Large intestine (tissue), 12 donors: ENCODE data around the gene C3. TPM values are rescaled to one million over a fixed set of nuclear protein-coding genes. Genes with fewer than 3 reads are reported as not detected.
"Not testable (repeated sequence)": the region's sequence is repeated elsewhere in the genome, so short reads cannot be mapped to it uniquely, and the experiment has no call there.

Experiments used
- DNase-seq, 2 donors: peaks; one replicate each; pipeline versions ENCODE4 v3.0.0 to v3.0.0-alpha.2; 2013
- H3K27ac ChIP-seq: one replicate; pipeline ENCODE4 v1.5.1; 2013; ENCODE audit warnings: low read length
- H3K27me3 ChIP-seq: 2 replicates; pipeline ENCODE4 v1.6.1; 2013; ENCODE audit warnings: low read length; ENCODE audit not compliant: control insufficient read depth, insufficient read depth
- H3K36me3 ChIP-seq: 2 replicates; pipeline ENCODE4 v1.6.1; 2013; ENCODE audit warnings: low read length; ENCODE audit not compliant: control insufficient read depth, insufficient read depth
- H3K4me1 ChIP-seq: one replicate; pipeline ENCODE4 v1.6.1; 2013; ENCODE audit warnings: low read length; ENCODE audit not compliant: control insufficient read depth, insufficient read depth
- H3K4me3 ChIP-seq: one replicate; pipeline ENCODE4 v1.5.1; 2013; ENCODE audit warnings: low read length
- H3K9me3 ChIP-seq: one replicate; pipeline ENCODE4 v1.6.1; 2013; ENCODE audit warnings: mild to moderate bottlenecking, low read depth, low read length, moderate library complexity; ENCODE audit not compliant: control insufficient read depth
- WGBS: methylation state at CpG from one replicate; pipeline ENCODE4 v1.1.5; 2013; ENCODE audit warnings: low lambda C conversion rate; ENCODE audit not compliant: insufficient coverage; 5-methylcytosine and 5-hydroxymethylcytosine counted together
- long read RNA-seq, 11 donors: transcript quantifications; one replicate each; lab custom pipeline, GENCODE V29; 2026
- polyA plus RNA-seq: library from polyadenylated mRNA; unstranded; fragments of 120-200 nt; gene quantifications from one replicate; pipeline ENCODE4 v1.2.1, GENCODE V29; 2013

Gene C3
- polyA plus RNA-seq: 79.1 TPM
- long read RNA-seq, donor 1, full-length matches to known transcripts: 4 of 4 reads
- long read RNA-seq, donor 1, partial matches to known transcripts: 0 of 4 reads
- long read RNA-seq, donor 1, other reads (novel, unspliced or antisense): 0 of 4 reads
- long read RNA-seq, donor 2, full-length matches to known transcripts: 4 of 30 reads
- long read RNA-seq, donor 2, partial matches to known transcripts: 26 of 30 reads
- long read RNA-seq, donor 2, other reads (novel, unspliced or antisense): 0 of 30 reads
- long read RNA-seq, donor 3: 0 reads
- long read RNA-seq, donor 4: 0 reads
- long read RNA-seq, donor 5, full-length matches to known transcripts: 3 of 3 reads
- long read RNA-seq, donor 5, partial matches to known transcripts: 0 of 3 reads
- long read RNA-seq, donor 5, other reads (novel, unspliced or antisense): 0 of 3 reads
- long read RNA-seq, donor 6, full-length matches to known transcripts: 6 of 11 reads
- long read RNA-seq, donor 6, partial matches to known transcripts: 5 of 11 reads
- long read RNA-seq, donor 6, other reads (novel, unspliced or antisense): 0 of 11 reads
- long read RNA-seq, donor 7, partial matches to known transcripts: 0 of 2 reads
- long read RNA-seq, donor 7, other reads (novel, unspliced or antisense): 0 of 2 reads
- long read RNA-seq, donor 8, full-length matches to known transcripts: 5 of 13 reads
- long read RNA-seq, donor 8, partial matches to known transcripts: 8 of 13 reads
- long read RNA-seq, donor 8, other reads (novel, unspliced or antisense): 0 of 13 reads
- long read RNA-seq, donor 9, partial matches to known transcripts: 6 of 10 reads
- long read RNA-seq, donor 9, other reads (novel, unspliced or antisense): 0 of 10 reads
- long read RNA-seq, donor 10, full-length matches to known transcripts: 2 of 7 reads
- long read RNA-seq, donor 10, partial matches to known transcripts: 5 of 7 reads
- long read RNA-seq, donor 10, other reads (novel, unspliced or antisense): 0 of 7 reads
- long read RNA-seq, donor 11, full-length matches to known transcripts: 3 of 13 reads
- long read RNA-seq, donor 11, partial matches to known transcripts: 10 of 13 reads
- long read RNA-seq, donor 11, other reads (novel, unspliced or antisense): 0 of 13 reads

DNA sequence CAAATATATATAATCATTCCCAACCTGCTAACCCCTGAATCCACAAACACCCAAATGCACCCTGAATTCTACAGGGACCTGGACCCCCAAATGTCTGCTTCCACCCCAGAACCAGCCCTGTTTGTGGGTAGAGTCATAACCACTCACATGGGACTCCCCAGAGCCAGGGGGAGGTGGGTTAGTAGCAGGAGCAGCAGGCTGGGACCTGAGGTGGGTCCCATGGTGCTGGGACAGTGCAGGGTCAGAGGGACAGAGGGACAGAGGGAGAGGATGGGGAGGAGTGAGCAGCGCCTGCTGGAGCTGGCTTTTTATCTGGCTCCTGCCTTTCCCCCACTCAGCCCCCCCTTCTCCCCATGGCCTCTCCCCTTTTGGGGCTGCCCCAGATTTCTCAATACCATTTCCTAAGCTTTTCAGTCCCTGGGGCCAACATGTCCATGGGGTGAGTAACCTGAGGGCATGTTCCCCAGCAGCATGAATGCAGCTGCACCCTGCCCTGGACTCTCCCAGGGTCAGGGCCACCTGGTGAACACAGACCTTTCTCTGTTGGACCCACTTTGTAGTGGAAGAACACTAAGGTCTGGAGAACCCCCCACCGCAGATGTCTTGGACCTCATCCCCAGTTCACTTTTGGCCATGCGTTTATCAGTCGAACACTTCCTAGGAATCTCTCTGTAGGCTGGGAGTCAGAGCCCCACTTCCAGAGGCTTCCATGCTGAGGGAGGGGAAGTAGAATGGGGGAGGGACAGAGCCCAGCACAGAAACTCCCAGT, at the start of gene C3:
C3 (minus strand) TSS at position 282 of the 769 bp plus-strand sequence; CDS start at position 221, 61 bp downstream.
- Histone ChIP-seq H3K4me1 (peaks cover 37% of the 10 kb centered on the region), H3K27ac (peak within 1 kb of the TSS; percentile 36), H3K36me3 (no peaks in the 10 kb centered on the region), H3K27me3 (no peaks in the 10 kb centered on the region), H3K9me3 (no peaks in the 10 kb centered on the region), H3K4me3 (no peak within 1 kb of the TSS)
- peak; percentile 77 to 80 for DNase-seq
- no CpG with 5 or more reads among the region's 4 CpGs for WGBS

DNA sequence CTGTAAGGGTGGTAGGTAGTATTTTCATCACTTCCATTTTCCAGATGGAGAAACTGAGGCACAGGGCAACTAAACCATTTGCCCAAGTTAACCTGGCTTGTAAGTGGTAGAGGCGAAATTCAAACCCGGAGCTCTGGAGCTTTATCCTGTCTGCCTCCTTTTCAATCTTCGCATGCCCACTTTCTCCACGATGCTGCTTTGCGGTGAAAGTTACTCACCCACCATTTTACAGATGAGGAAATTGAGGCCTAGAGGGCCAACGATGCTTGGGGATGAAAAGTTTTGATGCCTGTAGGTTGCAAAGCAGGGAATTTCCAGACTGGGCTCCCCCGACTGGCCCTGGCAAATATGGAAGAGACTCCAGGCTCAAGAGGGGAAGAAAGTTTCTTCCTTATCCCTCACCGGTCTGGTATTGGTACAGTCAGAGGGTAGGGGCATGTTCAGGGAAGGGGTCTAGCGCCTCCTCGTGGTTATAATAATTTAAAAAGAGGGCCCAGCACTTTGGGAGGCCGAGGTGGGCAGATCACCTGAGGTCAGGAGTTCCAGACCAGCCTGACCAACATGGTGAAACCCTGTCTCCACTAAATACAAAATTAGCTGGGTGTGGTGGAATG, 48.7 kb upstream of the C3 start:
- Histone ChIP-seq H3K36me3 (no peaks in the 10 kb centered on the region), H3K27ac (no peak overlapping the region), H3K27me3 (no peaks in the 10 kb centered on the region), H3K4me1 (peaks cover 21% of the 10 kb centered on the region), H3K9me3 (no peaks in the 10 kb centered on the region), H3K4me3 (no peak overlapping the region)
- no peak for DNase-seq
- WGBS: no CpG with 5 or more reads among the region's 11 CpGs

DNA sequence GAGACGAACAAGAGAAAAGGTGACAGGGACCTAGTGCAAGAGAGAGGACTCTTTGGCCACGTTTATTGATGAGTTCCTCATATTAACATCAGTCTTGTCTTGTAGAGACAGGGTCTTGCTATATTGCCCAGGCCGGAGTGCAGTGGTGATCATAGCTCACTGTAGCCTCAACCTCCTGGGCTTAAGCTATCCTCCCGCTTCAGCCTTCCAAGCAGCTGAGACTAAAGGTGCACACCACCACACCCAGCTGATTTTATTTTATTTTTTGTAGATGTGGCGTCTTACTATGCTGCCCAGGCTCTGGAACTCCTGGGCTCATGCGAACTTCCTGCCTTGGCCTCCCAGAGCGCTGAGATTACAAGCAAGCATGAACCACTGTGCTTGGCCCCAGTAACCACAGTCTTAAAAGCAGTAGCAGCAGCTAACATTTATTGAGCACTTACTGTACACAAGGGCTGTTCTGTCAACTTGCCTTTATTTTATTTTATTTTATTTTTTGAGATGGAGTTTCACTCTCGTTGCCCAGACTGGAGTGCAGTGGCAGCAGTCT, 47.9 kb upstream of the C3 start:
- Histone ChIP-seq H3K4me3 (peak overlapping the region; percentile 25), H3K4me1 (peaks cover 21% of the 10 kb centered on the region), H3K27ac (no peak overlapping the region), H3K36me3 (peaks cover 3% of the 10 kb centered on the region), H3K9me3 (no peaks in the 10 kb centered on the region), H3K27me3 (no peaks in the 10 kb centered on the region)
- 90% methylated on average over 2 of the region's 8 CpGs for whole genome bisulfite sequencing
- DNase-seq: no peak

GRCh38 chr19:6767357-6768235, 47.1 kb upstream of the C3 start, which contains the start of gene SH2D3A:
SH2D3A (minus strand) TSS chr19:6767435; CDS start chr19:6763748, 3,687 bp downstream.
- peaks cover 21% of the 10 kb centered on the region for H3K4me1 ChIP-seq
- WGBS: 0% methylated on average over 4 of the region's 47 CpGs
- peaks cover 6% of the 10 kb centered on the region for H3K36me3 ChIP-seq
- DNase-seq: peak; percentile 93 to 96
- no peaks in the 10 kb centered on the region for H3K27me3 ChIP-seq
- peak within 1 kb of the TSS; percentile 98 for H3K27ac ChIP-seq
- peak within 1 kb of the TSS; percentile 85 for H3K4me3 ChIP-seq
- no peaks in the 10 kb centered on the region for H3K9me3 ChIP-seq

DNA sequence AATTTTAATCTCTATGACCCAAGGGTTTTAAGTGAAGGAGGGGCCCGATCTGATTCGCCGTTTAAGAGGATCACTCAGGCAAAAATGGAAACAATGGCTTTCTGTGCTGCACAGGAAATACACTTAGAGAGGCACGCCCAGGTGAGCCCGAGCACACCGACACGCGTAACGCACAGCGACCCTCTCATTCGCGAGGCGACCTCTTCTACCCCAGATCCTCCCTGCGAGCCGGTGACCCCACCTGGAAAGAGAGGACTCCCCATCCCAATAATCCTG, 46.6 kb upstream of the C3 start:
- no peaks in the 10 kb centered on the region for H3K9me3 ChIP-seq
- H3K27me3 ChIP-seq: no peaks in the 10 kb centered on the region
- peak in 1 of 2 donors; percentile 86 for DNase-seq
- H3K27ac ChIP-seq: peak overlapping the region; percentile 98
- WGBS: no CpG with 5 or more reads among the region's 15 CpGs
- peaks cover 6% of the 10 kb centered on the region for H3K36me3 ChIP-seq
- peaks cover 21% of the 10 kb centered on the region for H3K4me1 ChIP-seq
- H3K4me3 ChIP-seq: peak overlapping the region; percentile 85

- H3K36me3 ChIP-seq: peaks cover 8% of the 10 kb centered on the region
- H3K27me3 ChIP-seq: no peaks in the 10 kb centered on the region
- peaks cover 21% of the 10 kb centered on the region for H3K4me1 ChIP-seq
- peak overlapping the region; percentile 85 for H3K4me3 ChIP-seq
- H3K9me3 ChIP-seq: no peaks in the 10 kb centered on the region
- DNase-seq: no peak
- peak overlapping the region; percentile 98 for H3K27ac ChIP-seq
- no CpG with 5 or more reads among the region's 16 CpGs for WGBS
Observed at GRCh38 chr19:6766357-6767080, 46.1 kb upstream of the C3 start.

GRCh38 chr19:6765738-6766356, 45.4 kb upstream of the C3 start:
- WGBS: no CpG with 5 or more reads among the region's 8 CpGs
- Histone ChIP-seq H3K4me1 (peaks cover 21% of the 10 kb centered on the region), H3K36me3 (peaks cover 13% of the 10 kb centered on the region), H3K27me3 (no peaks in the 10 kb centered on the region), H3K9me3 (no peaks in the 10 kb centered on the region), H3K4me3 (peak overlapping the region; percentile 85), H3K27ac (peak overlapping the region; percentile 98)
- DNase-seq: peak; percentile 97 to 99

DNA sequence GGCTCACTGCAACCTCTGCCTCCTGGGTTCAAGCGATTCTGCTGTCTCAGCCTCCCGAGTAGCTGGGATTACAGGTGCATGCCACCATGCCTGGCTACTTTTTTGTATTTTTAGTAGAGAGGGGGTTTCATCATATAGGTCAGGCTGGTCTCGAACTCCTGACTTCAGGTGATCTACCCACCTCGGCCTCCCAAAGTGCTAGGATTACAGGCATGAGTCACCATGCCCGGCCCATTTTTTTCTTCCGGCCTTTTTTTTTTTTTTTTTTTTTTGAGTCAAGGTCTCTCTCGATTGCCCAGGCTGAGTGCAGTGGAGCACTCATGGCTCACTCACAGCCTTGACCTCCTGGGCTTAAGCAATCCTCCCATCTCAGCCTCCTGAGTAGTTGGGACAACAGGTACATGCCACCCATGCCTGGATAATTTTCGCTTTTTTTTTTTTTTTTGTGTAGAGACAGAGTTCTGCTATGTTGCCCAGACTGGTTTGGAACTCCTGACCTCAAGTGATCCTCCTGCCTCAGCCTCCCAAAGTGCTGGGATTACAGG, 41.9 kb upstream of the C3 start:
- no CpG with 5 or more reads among the region's 8 CpGs for WGBS
- H3K9me3 ChIP-seq, H3K27me3 ChIP-seq, H3K27ac ChIP-seq, DNase-seq, H3K4me3 ChIP-seq: not testable (repeated sequence)
- Histone ChIP-seq H3K4me1 (peaks cover 16% of the 10 kb centered on the region), H3K36me3 (peaks cover 31% of the 10 kb centered on the region)
